Measurements from ENCODE around the gene CASQ1.

Gene CASQ1
- total RNA-seq = 0 reads per million in 3 experiments

GRCh38 chr1:160189649-160190625, at the start of gene CASQ1:
Gene CASQ1 (plus strand): TSS chr1:160190575. CDS start chr1:160190752, 177 bp downstream.
- DNase-seq = no peak

- DNase-seq = no peak
These were observed 46.7 kb upstream of the CASQ1 start for GRCh38 chr1:160143695-160144094.

GRCh38 chr1:160144921-160145320, 45.5 kb upstream of the CASQ1 start:
- no peak for DNase-seq

- DNase-seq = no peak
These were observed 44.3 kb upstream of the CASQ1 start for GRCh38 chr1:160146107-160146506.

GRCh38 chr1:160148121-160148520, 42.3 kb upstream of the CASQ1 start:
- DNase-seq = no peak

- no peak for DNase-seq
These were observed 41.1 kb upstream of the CASQ1 start for GRCh38 chr1:160149233-160149632.

GRCh38 chr1:160149716-160150115, 40.7 kb upstream of the CASQ1 start:
- DNase-seq = no peak

- no peak for DNase-seq
These were observed 39.1 kb upstream of the CASQ1 start, which contains the start of gene ATP1A4 for GRCh38 chr1:160151303-160151702. Gene ATP1A4 (plus strand): TSS chr1:160151603. CDS start chr1:160152041, 438 bp downstream.

GRCh38 chr1:160154790-160155189, 35.6 kb upstream of the CASQ1 start:
- DNase-seq = no peak

- DNase-seq = no peak
These were observed 34.0 kb upstream of the CASQ1 start for GRCh38 chr1:160156361-160156760.

GRCh38 chr1:160157174-160157573, 33.2 kb upstream of the CASQ1 start:
- DNase-seq = no peak

- DNase-seq = no peak
These were observed 32.3 kb upstream of the CASQ1 start for GRCh38 chr1:160158031-160158430.

- no peak for DNase-seq
These were observed 31.8 kb upstream of the CASQ1 start for GRCh38 chr1:160158534-160158933.

GRCh38 chr1:160159846-160160245, 30.5 kb upstream of the CASQ1 start:
- no peak for DNase-seq

- no peak for DNase-seq
These were observed 28.2 kb upstream of the CASQ1 start for GRCh38 chr1:160161965-160162705.

- no peak for DNase-seq
These were observed 27.4 kb upstream of the CASQ1 start for GRCh38 chr1:160162931-160163330.

- no peak for DNase-seq
These were observed 26.8 kb upstream of the CASQ1 start for GRCh38 chr1:160163615-160164014.

- DNase-seq = no peak
These were observed 26.3 kb upstream of the CASQ1 start for GRCh38 chr1:160164121-160164520.

- no peak for DNase-seq
These were observed 24.1 kb upstream of the CASQ1 start for GRCh38 chr1:160166166-160166868.

- no peak for DNase-seq
These were observed 23.3 kb upstream of the CASQ1 start for GRCh38 chr1:160167056-160167455.

GRCh38 chr1:160167580-160167979, 22.8 kb upstream of the CASQ1 start:
- no peak for DNase-seq

GRCh38 chr1:160168016-160168415, 22.4 kb upstream of the CASQ1 start:
- DNase-seq = no peak

Measured in central memory CD4-positive, alpha-beta T cell (primary cell).